Osteoblast (primary cell): ENCODE results near the gene PRKAA2. TPM values are rescaled to one million over a fixed set of nuclear protein-coding genes. Genes with fewer than 3 reads are reported as not detected.

Experiments used
- DNase-seq: peaks from one replicate; pipeline ENCODE4 v3.0.0; 2011; ENCODE audit warnings: low spot score, mixed read lengths; ENCODE audit not compliant: insufficient read length; ENCODE audit errors: missing footprints
- H2AFZ ChIP-seq: 2 replicates; pipeline ENCODE4 v1.6.0; 2011; ENCODE audit warnings: mild to moderate bottlenecking, low read length
- H3K27ac ChIP-seq: 2 replicates; pipeline ENCODE4 v1.5.1; 2011; ENCODE audit warnings: mild to moderate bottlenecking, low read depth, low read length, moderate library complexity
- H3K27me3 ChIP-seq: 2 replicates; pipeline ENCODE4 v1.6.0; 2012; ENCODE audit warnings: mild to moderate bottlenecking, control low read depth, inconsistent platforms, low read length, moderate library complexity; ENCODE audit not compliant: insufficient read depth
- H3K36me3 ChIP-seq: 2 replicates; pipeline ENCODE4 v1.5.1; 2011; ENCODE audit warnings: mild to moderate bottlenecking, low read length, control low read depth, moderate library complexity; ENCODE audit not compliant: insufficient read depth
- H3K4me1 ChIP-seq: 2 replicates; pipeline ENCODE4 v1.5.1; 2011; ENCODE audit warnings: mild to moderate bottlenecking, low read length, control low read depth, moderate library complexity; ENCODE audit not compliant: insufficient read depth
- H3K4me2 ChIP-seq: 2 replicates; pipeline ENCODE4 v1.6.0; 2011; ENCODE audit warnings: mild to moderate bottlenecking, low read length; ENCODE audit not compliant: insufficient read depth
- H3K4me3 ChIP-seq: fragments of 200-600 bp; sonication (generic); 3 replicates; pipeline ENCODE4 v1.5.1; 2012; ENCODE audit warnings: mild to moderate bottlenecking, low read length, inconsistent platforms; ENCODE audit not compliant: insufficient read depth
- H3K79me2 ChIP-seq: 2 replicates; pipeline ENCODE4 v1.6.0; 2012; ENCODE audit warnings: mild to moderate bottlenecking, low read length, control low read depth, inconsistent platforms; ENCODE audit not compliant: insufficient read depth
- H3K9me3 ChIP-seq: 2 replicates; pipeline ENCODE4 v1.5.1; 2011; ENCODE audit warnings: low read depth, low read length, control low read depth
- H4K20me1 ChIP-seq: 2 replicates; pipeline ENCODE4 v1.6.0; 2012; ENCODE audit warnings: mild to moderate bottlenecking, low read length, control low read depth; ENCODE audit not compliant: insufficient read depth
- total RNA-seq: library from RNA; depleted of rRNA; stranded (reverse); fragments of >200 nt; gene quantifications from 2 replicates; pipeline ENCODE4 v1.2.3, GENCODE V29; 2012
- TF ChIP-seq, protein P1 (sequence below): IDR thresholded peaks from 2 replicates; pipeline ENCODE4 v1.5.1; 2011; ENCODE audit warnings: mild to moderate bottlenecking, low read depth, low read length, moderate library complexity; ENCODE audit errors: extremely low read depth

PRKAA2 gene
- total RNA-seq, 1 donor = 1.1 TPM

DNA sequence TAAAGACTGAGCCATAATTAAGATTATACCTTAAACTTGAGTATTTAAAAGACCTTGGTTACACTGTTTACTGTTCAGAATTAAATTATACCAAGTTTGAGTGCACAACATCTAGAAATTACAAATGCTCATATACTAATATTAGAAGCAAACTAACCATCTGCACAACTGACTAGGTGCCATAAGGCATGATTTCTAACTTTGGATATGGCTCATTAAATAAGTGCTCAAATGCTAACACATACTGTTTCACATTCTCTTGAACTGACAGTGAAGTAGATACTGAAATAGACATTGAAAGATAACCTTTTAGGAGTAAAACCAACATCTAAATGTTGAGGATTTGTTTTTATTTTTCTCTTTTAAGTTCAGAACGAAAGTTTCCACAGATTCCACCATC lies 74.1 kb downstream of the PRKAA2 start:
- Histone ChIP-seq H3K4me2 (no peak overlapping the region), H3K27ac (no peak overlapping the region), H2AFZ (no peak overlapping the region), H3K4me1 (peaks cover 7% of the 10 kb centered on the region), H3K36me3 (no peaks in the 10 kb centered on the region), H3K27me3 (no peaks in the 10 kb centered on the region), H3K4me3 (no peak overlapping the region), H3K79me2 (no peaks in the 10 kb centered on the region), H4K20me1 (no peaks in the 10 kb centered on the region), H3K9me3 (no peaks in the 10 kb centered on the region)
- TF ChIP-seq, protein P1, sequence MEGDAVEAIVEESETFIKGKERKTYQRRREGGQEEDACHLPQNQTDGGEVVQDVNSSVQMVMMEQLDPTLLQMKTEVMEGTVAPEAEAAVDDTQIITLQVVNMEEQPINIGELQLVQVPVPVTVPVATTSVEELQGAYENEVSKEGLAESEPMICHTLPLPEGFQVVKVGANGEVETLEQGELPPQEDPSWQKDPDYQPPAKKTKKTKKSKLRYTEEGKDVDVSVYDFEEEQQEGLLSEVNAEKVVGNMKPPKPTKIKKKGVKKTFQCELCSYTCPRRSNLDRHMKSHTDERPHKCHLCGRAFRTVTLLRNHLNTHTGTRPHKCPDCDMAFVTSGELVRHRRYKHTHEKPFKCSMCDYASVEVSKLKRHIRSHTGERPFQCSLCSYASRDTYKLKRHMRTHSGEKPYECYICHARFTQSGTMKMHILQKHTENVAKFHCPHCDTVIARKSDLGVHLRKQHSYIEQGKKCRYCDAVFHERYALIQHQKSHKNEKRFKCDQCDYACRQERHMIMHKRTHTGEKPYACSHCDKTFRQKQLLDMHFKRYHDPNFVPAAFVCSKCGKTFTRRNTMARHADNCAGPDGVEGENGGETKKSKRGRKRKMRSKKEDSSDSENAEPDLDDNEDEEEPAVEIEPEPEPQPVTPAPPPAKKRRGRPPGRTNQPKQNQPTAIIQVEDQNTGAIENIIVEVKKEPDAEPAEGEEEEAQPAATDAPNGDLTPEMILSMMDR = no peak
- no peak for DNase-seq

DNA sequence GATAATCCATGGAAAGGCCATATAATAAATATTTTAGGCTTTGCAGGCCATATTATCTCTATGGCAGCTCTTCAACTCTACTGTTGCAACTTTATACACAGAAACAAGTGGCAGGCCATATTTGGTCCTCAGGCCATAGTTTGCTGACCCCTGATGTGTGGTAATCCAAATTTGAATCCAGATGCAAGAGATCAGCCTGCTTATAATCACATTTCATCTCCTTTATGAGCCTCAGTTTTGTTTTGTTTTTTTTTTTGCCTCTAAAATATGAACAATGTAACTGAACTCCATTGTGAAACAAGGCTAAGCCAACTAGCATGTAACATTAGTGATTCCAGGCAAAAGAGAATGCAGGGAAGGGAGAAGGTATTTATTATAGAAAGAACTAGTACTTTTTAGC lies 81.6 kb downstream of the PRKAA2 start:
- no peak overlapping the region for H3K27ac ChIP-seq
- no peak overlapping the region for H2AFZ ChIP-seq
- H3K9me3 ChIP-seq = no peaks in the 10 kb centered on the region
- H3K27me3 ChIP-seq = no peaks in the 10 kb centered on the region
- no peaks in the 10 kb centered on the region for H4K20me1 ChIP-seq
- H3K4me2 ChIP-seq = no peak overlapping the region
- TF ChIP-seq, protein P1 = no peak
- DNase-seq = no peak
- H3K4me1 ChIP-seq = no peaks in the 10 kb centered on the region
- H3K79me2 ChIP-seq = no peaks in the 10 kb centered on the region
- H3K4me3 ChIP-seq = no peak overlapping the region
- H3K36me3 ChIP-seq = no peaks in the 10 kb centered on the region

DNA sequence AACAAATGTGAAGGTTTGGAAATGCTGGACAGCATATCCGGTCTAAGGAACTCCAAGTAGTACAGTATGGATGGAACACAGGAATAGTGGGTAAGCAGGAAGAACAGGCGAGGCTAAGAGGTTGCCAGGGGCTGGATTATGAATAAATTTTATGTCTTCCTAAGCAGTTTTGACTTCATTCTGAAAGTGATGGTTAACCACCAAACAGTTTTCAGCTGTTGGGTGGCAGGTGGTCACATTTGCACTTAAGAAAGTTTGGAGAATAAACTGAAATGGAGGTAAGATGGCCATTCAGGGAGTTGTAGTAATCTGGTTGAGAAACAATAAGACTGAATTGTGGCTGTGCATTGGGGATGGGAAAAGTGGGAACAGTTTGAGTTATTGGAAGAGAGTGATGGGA lies 83.8 kb downstream of the PRKAA2 start:
- TF ChIP-seq, protein P1 = no peak
- Histone ChIP-seq H2AFZ (no peak overlapping the region), H3K4me3 (no peak overlapping the region), H3K36me3 (no peaks in the 10 kb centered on the region), H4K20me1 (no peaks in the 10 kb centered on the region), H3K27ac (no peak overlapping the region), H3K79me2 (no peaks in the 10 kb centered on the region), H3K9me3 (no peaks in the 10 kb centered on the region), H3K4me2 (no peak overlapping the region), H3K4me1 (no peaks in the 10 kb centered on the region), H3K27me3 (no peaks in the 10 kb centered on the region)
- DNase-seq = no peak

DNA sequence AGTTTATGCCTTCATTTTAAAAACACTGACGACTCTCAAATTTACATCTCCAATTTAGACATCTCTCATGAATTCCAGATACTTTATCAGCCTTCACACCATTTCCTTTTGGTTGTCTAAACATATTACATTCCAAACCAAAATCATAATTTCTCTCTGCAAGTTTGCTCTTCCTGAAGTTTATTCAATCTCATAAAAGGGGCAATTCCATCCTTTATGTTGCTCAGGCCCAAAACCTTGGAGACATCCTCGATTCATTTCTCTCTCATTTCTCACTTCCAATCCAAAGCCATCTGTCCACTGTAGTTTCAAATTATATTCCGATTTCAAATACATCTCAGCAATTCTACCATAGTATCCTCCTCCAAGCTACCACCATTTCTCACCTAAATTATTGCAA lies 100.1 kb downstream of the PRKAA2 start:
- TF ChIP-seq, protein P1 = no peak
- H3K27me3 ChIP-seq = peaks cover 4% of the 10 kb centered on the region
- H3K27ac ChIP-seq = no peak overlapping the region
- no peaks in the 10 kb centered on the region for H3K4me1 ChIP-seq
- H4K20me1 ChIP-seq = no peaks in the 10 kb centered on the region
- H3K9me3 ChIP-seq = no peaks in the 10 kb centered on the region
- no peak for DNase-seq
- no peaks in the 10 kb centered on the region for H3K79me2 ChIP-seq
- H3K4me3 ChIP-seq = no peak overlapping the region
- no peak overlapping the region for H3K4me2 ChIP-seq
- no peaks in the 10 kb centered on the region for H3K36me3 ChIP-seq
- H2AFZ ChIP-seq = no peak overlapping the region
